ENCODE results near the gene MAML2.

- TF ChIP-seq CTCF (IDR thresholded peaks at IDR 0.05), result no peak
- TF ChIP-seq EP300 (IDR thresholded peaks at IDR 0.05), result no peak
These were observed 16.0 kb downstream of the MAML2 start for GRCh38 chr11:96326959-96327358.
